BLaER1 treated with 17β-estradiol and CSF1 and Interleukin-3, amounts not matched to agents 10 nM and 100 nM (cell line): Measurements from ENCODE around the gene BCAP31.
"Not testable (repeated sequence)": the region's sequence is repeated elsewhere in the genome, so short reads cannot be mapped to it uniquely, and the experiment has no call there.

Experiments used
- H3K27ac ChIP-seq, 11 experiments: shearing (Covaris generic); formaldehyde crosslinking; 2 replicates each; pipeline ENCODE4 v1.8.1; 2022
- H3K27me3 ChIP-seq, 11 experiments: shearing (Covaris generic); formaldehyde crosslinking; 2 replicates each; pipeline ENCODE4 v1.8.1; 2022
- H3K36me3 ChIP-seq, 11 experiments: shearing (Covaris generic); formaldehyde crosslinking; 2 replicates each; pipeline ENCODE4 v1.8.1; 2022
- H3K4me1 ChIP-seq, 10 experiments: shearing (Covaris generic); formaldehyde crosslinking; 2 replicates each; pipeline ENCODE4 v1.8.1; 2022
- H3K4me2 ChIP-seq, 11 experiments: shearing (Covaris generic); formaldehyde crosslinking; 2 replicates each; pipeline ENCODE4 v1.8.1; 2022
- H3K4me3 ChIP-seq, 10 experiments: shearing (Covaris generic); formaldehyde crosslinking; 2 replicates each; pipeline ENCODE4 v1.8.1; 2022
- H3K9ac ChIP-seq, 11 experiments: shearing (Covaris generic); formaldehyde crosslinking; 2 replicates each; pipeline ENCODE4 v1.8.1; 2022
- H3K9me3 ChIP-seq, 11 experiments: shearing (Covaris generic); formaldehyde crosslinking; replicated peaks in 1 of 11; 2 replicates each; pipeline ENCODE4 v1.8.1; 2022
- H4K20me1 ChIP-seq, 11 experiments: shearing (Covaris generic); formaldehyde crosslinking; 2 replicates each; pipeline ENCODE4 v1.8.1; 2022
- Cebpa-rat ChIP-seq, 11 experiments: shearing (Covaris generic); IDR thresholded peaks; 2 replicates each; pipeline ENCODE4 v1.8.1; 2022

The BCAP31 gene

GRCh38 chrX:153697924-153698865 lies 26.0 kb downstream of the BCAP31 start:
- no peaks in the 10 kb centered on the region for H3K9me3 ChIP-seq
- H3K4me1 ChIP-seq, result peaks cover 15 to 24% (median 18%) of the 10 kb centered on the region in 10 experiments
- H3K27ac ChIP-seq, result no peak overlapping the region
- no peak overlapping the region for H3K4me2 ChIP-seq
- H3K27me3 ChIP-seq, result peaks cover 58 to 85% (median 70%) of the 10 kb centered on the region in 11 experiments
- no peak overlapping the region for H3K9ac ChIP-seq
- H3K4me3 ChIP-seq, result no peak overlapping the region
- TF ChIP-seq Cebpa-rat (IDR thresholded peaks at IDR 0.05), result no peak
- peaks cover 13 to 63% (median 31%) of the 10 kb centered on the region in 11 experiments; a peak in 21 of 22 replicates for H3K36me3 ChIP-seq
- peaks cover 29 to 87% (median 74%) of the 10 kb centered on the region in 11 experiments; a peak in 21 of 22 replicates for H4K20me1 ChIP-seq

GRCh38 chrX:153696986-153697722 lies 27.0 kb downstream of the BCAP31 start:
- H3K4me2 ChIP-seq, H3K27ac ChIP-seq, H3K9me3 ChIP-seq, H3K9ac ChIP-seq, H3K4me3 ChIP-seq: not testable (repeated sequence)
- H3K36me3 ChIP-seq, result peaks cover 11 to 53% (median 25%) of the 10 kb centered on the region in 11 experiments; a peak in 20 of 22 replicates
- peaks cover 29 to 87% (median 73%) of the 10 kb centered on the region in 11 experiments; a peak in 21 of 22 replicates for H4K20me1 ChIP-seq
- peaks cover 16 to 29% (median 26%) of the 10 kb centered on the region in 10 experiments for H3K4me1 ChIP-seq
- peaks cover 48 to 84% (median 60%) of the 10 kb centered on the region in 11 experiments for H3K27me3 ChIP-seq

- not testable (repeated sequence) for H3K4me3 ChIP-seq, H3K27ac ChIP-seq, H3K9me3 ChIP-seq, H3K4me2 ChIP-seq, H3K9ac ChIP-seq
- peaks cover 9 to 29% (median 24%) of the 10 kb centered on the region in 10 experiments for H3K4me1 ChIP-seq
- H3K36me3 ChIP-seq, result peaks cover 5 to 46% (median 22%) of the 10 kb centered on the region in 11 experiments; a peak in 17 of 22 replicates
- H3K27me3 ChIP-seq, result peaks cover 42 to 77% (median 54%) of the 10 kb centered on the region in 11 experiments
- H4K20me1 ChIP-seq, result peaks cover 26 to 87% (median 70%) of the 10 kb centered on the region in 11 experiments; a peak in 21 of 22 replicates
These were observed 27.6 kb downstream of the BCAP31 start for GRCh38 chrX:153696538-153696937.

- Histone ChIP-seq H3K27me3 (peaks cover 37 to 73% (median 49%) of the 10 kb centered on the region in 11 experiments), H4K20me1 (peaks cover 21 to 86% (median 66%) of the 10 kb centered on the region in 11 experiments; a peak in 21 of 22 replicates), H3K4me1 (peaks cover 5 to 24% (median 20%) of the 10 kb centered on the region in 10 experiments), H3K27ac (no peak overlapping the region), H3K9me3 (peaks cover 0 to 4% (median 0%) of the 10 kb centered on the region in 11 experiments; a peak in 1 of 22 replicates), H3K36me3 (peaks cover under 1 to 42% (median 19%) of the 10 kb centered on the region in 11 experiments; a peak in 13 of 22 replicates), H3K9ac (no peak overlapping the region), H3K4me2 (no peak overlapping the region), H3K4me3 (no peak overlapping the region)
- no peak for TF ChIP-seq Cebpa-rat (IDR thresholded peaks at IDR 0.05)
These were observed 28.1 kb downstream of the BCAP31 start for GRCh38 chrX:153696100-153696499.

GRCh38 chrX:153694687-153695270 lies 29.4 kb downstream of the BCAP31 start:
- H3K36me3 ChIP-seq, result peaks cover 0 to 30% (median 15%) of the 10 kb centered on the region in 11 experiments; a peak in 13 of 22 replicates
- no peak overlapping the region for H3K9ac ChIP-seq
- peaks cover 30 to 69% (median 42%) of the 10 kb centered on the region in 11 experiments for H3K27me3 ChIP-seq
- H3K9me3 ChIP-seq, result peaks cover 0 to 12% (median 6%) of the 10 kb centered on the region in 11 experiments; a peak in 9 of 22 replicates
- TF ChIP-seq Cebpa-rat (IDR thresholded peaks at IDR 0.05), result no peak
- H3K27ac ChIP-seq, result no peak overlapping the region
- H3K4me1 ChIP-seq, result peaks cover 0 to 18% (median 10%) of the 10 kb centered on the region in 10 experiments; a peak in 12 of 20 replicates
- peaks cover 10 to 82% (median 52%) of the 10 kb centered on the region in 11 experiments; a peak in 21 of 22 replicates for H4K20me1 ChIP-seq
- no peak overlapping the region for H3K4me3 ChIP-seq
- H3K4me2 ChIP-seq, result no peak overlapping the region

- H3K36me3 ChIP-seq, result peaks cover 0 to 25% (median 11%) of the 10 kb centered on the region in 11 experiments; a peak in 13 of 22 replicates
These were observed 29.9 kb downstream of the BCAP31 start for GRCh38 chrX:153694256-153694655.

GRCh38 chrX:153693216-153694086 lies 30.7 kb downstream of the BCAP31 start:
- Histone ChIP-seq H4K20me1 (peaks cover 3 to 73% (median 40%) of the 10 kb centered on the region in 11 experiments; a peak in 21 of 22 replicates), H3K27me3 (peaks cover 17 to 67% (median 40%) of the 10 kb centered on the region in 11 experiments), H3K9me3 (peaks cover 0 to 16% (median 10%) of the 10 kb centered on the region in 11 experiments; a peak in 9 of 22 replicates), H3K9ac (no peak overlapping the region), H3K36me3 (peaks cover 0 to 17% (median 3%) of the 10 kb centered on the region in 11 experiments; a peak in 11 of 22 replicates), H3K4me1 (peaks cover 0 to 20% (median 10%) of the 10 kb centered on the region in 10 experiments; a peak in 12 of 20 replicates), H3K27ac (no peak overlapping the region), H3K4me2 (peak overlapping the region in 5 of 11 experiments; percentile 32 to 53 (median 49); a peak in 4 of 22 replicates), H3K4me3 (no peak overlapping the region)
- TF ChIP-seq Cebpa-rat (IDR thresholded peaks at IDR 0.05), result no peak

More at GRCh38 chrX:153694256-153694655, 29.9 kb downstream of the BCAP31 start:
- H3K4me3 ChIP-seq, H3K27ac ChIP-seq, H3K4me2 ChIP-seq, H3K9ac ChIP-seq: not testable (repeated sequence)
- Histone ChIP-seq H3K27me3 (peaks cover 24 to 68% (median 41%) of the 10 kb centered on the region in 11 experiments), H4K20me1 (peaks cover 10 to 82% (median 48%) of the 10 kb centered on the region in 11 experiments; a peak in 21 of 22 replicates), H3K9me3 (peaks cover 0 to 16% (median 10%) of the 10 kb centered on the region in 11 experiments; a peak in 9 of 22 replicates), H3K4me1 (peaks cover 0 to 20% (median 10%) of the 10 kb centered on the region in 10 experiments; a peak in 12 of 20 replicates)
